ENCODE results near the gene TIAM2. TPM values are rescaled to one million over a fixed set of nuclear protein-coding genes. Genes with fewer than 3 reads are reported as not detected.

The TIAM2 gene
- total RNA-seq, 1 donor from 2014 or later: 11.9 TPM

- no peak for DNase-seq
- intact Hi-C loops (cut with micrococcal nuclease): no loop called here
- no peak for ATAC-seq
These were observed 50.7 kb downstream of the TIAM2 start for GRCh38 chr6:155045561-155046404.

DNA sequence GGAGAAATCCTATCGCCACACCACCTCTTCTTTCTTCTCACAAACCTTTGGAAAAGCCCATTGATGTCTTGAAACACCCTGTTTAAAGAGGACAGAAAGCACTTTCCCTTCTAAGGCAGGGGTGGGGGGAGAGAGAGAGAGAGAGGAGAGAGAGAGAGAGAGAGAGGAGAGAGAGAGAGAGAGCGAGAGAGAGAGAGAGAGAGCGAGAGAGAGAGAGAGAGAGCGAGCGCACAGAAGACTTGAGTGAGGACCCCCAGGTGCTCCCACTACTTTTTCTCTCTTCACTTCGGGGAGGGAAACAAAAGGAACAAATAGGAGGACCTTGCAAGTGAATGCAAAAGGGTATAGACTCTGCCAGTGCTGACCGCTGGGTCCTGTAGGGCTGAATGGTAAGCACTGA is 52.4 kb downstream of the TIAM2 start:
- ATAC-seq: no peak
- intact Hi-C loops (cut with micrococcal nuclease): no loop called here

GRCh38 chr6:155050311-155050710 is 55.2 kb downstream of the TIAM2 start:
- intact Hi-C loops (cut with micrococcal nuclease): no loop called here
- DNase-seq (no peak), ATAC-seq (no peak)

More for the DNA sequence above, 52.4 kb downstream of the TIAM2 start:
- no peak for DNase-seq

GRCh38 chr6:155054491-155055250 is 59.6 kb downstream of the TIAM2 start:
- intact Hi-C loops (cut with micrococcal nuclease): no loop called here
- DNase-seq (no peak), ATAC-seq (no peak)

DNA sequence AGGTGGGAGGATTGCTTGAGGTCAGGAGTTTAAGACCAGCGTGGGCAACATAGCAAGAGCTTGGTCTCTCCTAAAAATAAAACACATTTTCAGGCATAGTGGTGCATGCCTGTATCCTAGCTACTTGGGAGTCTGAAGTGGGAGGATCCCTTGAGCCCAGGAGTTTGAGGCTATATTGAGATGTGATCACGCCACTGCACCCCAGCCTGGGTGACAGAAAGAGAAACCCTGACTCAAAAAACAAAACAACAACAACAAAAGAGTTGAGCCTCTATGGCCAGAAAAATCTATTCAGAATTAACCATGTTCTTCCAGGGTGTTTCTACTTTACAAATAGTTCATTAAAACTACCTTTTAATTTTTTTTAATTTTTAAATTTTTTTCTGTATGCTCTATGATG is 60.6 kb downstream of the TIAM2 start:
- intact Hi-C loops (cut with micrococcal nuclease): no loop called here
- DNase-seq: no peak
- no peak for ATAC-seq

GRCh38 chr6:155056756-155057155 is 61.6 kb downstream of the TIAM2 start:
- intact Hi-C loops (cut with micrococcal nuclease): no loop called here
- DNase-seq (no peak), ATAC-seq (no peak)

- intact Hi-C loops (cut with micrococcal nuclease): no loop called here
These were observed 66.3 kb downstream of the TIAM2 start for GRCh38 chr6:155061381-155061780.

DNA sequence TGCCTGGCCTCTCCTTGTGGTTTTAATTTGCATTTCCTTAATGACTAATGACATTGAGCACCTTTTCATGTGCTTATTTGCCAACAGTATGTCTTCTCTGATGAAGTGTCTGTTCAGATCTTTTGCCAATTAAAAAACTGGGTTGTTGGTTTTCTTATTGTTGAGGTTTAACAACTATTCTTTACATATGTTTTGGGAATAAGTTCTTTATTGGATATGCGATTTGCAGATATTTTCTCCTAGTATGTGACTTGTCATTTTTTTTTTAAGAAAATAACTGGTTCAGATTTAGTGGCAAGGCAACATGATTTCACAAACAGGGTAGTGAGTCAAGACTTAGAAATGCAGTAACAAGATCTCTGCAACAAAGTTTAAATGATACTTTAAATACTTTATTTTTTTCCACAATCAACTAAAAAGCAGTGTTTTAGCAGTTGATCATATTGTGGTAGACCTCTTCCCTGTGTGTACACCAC is 67.8 kb downstream of the TIAM2 start:
- ATAC-seq (no peak), DNase-seq (no peak)

More at GRCh38 chr6:155061381-155061780, 66.3 kb downstream of the TIAM2 start:
- ATAC-seq: no peak
- no peak for DNase-seq

DNA sequence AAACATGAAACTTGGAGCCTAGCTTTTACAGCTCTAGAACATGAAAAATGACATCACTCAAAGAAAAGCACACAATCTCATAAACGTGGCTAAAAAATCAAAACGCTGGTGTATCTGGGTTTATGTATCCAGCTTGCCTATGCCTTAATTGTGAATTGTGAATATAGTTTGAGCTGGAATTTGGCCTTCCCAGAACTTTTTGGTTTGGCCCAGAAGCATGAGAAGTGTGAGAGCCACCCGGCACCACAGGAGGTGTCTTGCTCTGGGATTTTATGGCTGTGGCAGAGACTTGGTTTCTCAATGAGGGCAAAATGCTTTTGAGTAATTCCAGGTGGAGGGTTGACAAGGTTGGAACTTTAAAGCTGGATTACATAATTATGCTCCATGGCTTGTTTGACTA is 69.2 kb downstream of the TIAM2 start:
- DNase-seq: no peak
- intact Hi-C loops (cut with micrococcal nuclease): no loop called here

More for the DNA sequence above, 67.8 kb downstream of the TIAM2 start:
- intact Hi-C loops (cut with micrococcal nuclease): no loop called here

DNA sequence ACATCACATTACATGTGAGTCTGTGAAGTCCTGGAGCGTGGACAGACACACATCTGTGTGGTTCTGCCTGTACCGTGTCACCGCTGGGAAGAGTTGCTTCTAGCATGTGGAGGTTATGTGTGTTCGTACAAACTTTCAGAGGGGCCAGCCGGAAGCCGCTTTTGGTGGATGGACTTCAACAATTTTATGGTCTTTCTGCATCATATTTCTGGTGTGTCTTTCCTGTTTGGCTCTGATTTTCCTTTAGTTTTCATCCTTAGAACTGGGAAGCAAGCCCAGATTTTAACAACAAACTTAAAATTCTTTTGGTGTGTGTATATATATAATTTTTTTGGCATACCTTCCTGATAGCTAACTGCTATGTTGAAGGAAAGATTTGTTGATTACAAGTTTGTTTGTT is 71.2 kb downstream of the TIAM2 start:
- DNase-seq (no peak), ATAC-seq (no peak)
- intact Hi-C loops (cut with micrococcal nuclease): no loop called here

More for the DNA sequence above, 69.2 kb downstream of the TIAM2 start:
- no peak for ATAC-seq

DNA sequence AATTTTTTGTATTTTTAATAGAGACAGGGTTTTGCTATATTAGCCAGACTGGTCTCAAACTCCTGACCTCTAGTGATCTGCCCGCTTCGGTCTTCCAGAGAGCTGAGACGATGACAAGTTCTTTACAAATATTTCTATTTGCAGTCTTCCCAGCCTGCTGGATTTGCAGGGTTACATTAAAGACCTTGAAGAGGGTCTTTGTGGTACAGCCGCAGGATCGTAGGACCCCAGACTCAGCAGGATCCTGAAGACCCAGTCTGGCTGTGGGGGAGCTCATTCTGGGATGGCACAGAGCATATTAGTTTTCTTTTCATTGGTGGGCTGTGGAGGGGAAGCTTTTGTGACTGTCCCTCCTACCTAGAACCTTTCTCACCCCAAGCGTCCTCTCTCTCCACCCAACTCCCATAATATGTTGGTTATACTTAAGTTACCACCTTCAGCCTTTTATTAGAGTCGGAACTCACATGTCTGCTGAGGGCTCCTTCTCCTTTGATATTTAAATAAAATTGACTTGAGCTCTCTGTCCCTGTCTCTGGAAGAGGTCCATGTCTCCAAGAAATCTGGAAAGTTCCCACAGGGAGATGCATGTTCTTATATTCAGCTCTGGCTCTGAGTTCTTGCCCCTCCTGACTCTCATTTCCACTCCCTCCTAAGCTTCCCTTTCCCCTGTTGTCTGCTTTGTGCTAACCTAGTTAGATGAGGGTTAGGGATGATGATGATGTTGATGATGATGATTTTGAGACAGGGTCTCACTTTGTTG is 72.0 kb downstream of the TIAM2 start:
- intact Hi-C loops (cut with micrococcal nuclease): no loop called here
- ATAC-seq: no peak

GRCh38 chr6:155067956-155068615 is 73.0 kb downstream of the TIAM2 start:
- intact Hi-C loops (cut with micrococcal nuclease): no loop called here
- DNase-seq: no peak
- no peak for ATAC-seq

More for the DNA sequence above, 72.0 kb downstream of the TIAM2 start:
- no peak for DNase-seq

- DNase-seq (no peak), ATAC-seq (no peak)
- intact Hi-C loops (cut with micrococcal nuclease): no loop called here
These were observed 74.4 kb downstream of the TIAM2 start for GRCh38 chr6:155069543-155069942.

DNA sequence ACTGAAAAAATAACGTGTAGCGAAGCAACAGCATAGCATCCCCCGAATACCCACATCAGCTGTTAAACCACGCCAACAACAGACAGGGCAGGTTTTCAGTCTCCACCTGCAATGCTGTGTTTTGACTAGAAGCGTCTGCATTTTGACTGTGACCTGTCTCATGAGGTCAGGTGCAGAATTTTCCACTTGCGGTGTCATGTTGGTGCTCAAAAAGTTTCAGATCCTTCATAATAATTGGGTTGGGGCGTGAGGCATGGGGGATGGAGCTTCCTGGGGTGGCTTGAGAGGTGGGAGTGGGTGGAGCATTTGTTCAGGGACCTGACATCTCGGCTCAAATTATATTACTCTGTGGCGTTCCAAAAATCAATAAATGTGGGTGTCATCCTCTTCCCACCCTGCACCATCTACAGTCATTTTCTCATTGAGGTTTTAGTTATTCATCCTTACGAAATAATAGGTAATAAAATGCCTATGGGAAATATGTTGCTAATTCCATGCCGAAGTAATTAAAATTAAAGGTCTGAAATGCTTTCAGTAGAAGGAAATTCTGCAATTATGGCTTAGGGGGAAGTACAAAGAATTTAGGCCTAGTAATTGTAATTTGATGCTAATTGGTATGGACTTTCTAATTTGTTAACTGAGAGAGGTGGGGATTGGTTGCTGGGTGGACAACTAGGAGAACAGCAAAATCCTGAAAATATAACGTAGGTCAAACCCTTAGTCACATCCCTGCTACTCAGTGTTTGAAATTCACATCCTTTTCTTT is 81.0 kb downstream of the TIAM2 start:
- ATAC-seq (no peak), DNase-seq (no peak)
- intact Hi-C loops (cut with micrococcal nuclease): no loop called here

- intact Hi-C loops (cut with micrococcal nuclease): no loop called here
- ATAC-seq (no peak), DNase-seq (no peak)
These were observed 82.2 kb downstream of the TIAM2 start for GRCh38 chr6:155077331-155077730.

DNA sequence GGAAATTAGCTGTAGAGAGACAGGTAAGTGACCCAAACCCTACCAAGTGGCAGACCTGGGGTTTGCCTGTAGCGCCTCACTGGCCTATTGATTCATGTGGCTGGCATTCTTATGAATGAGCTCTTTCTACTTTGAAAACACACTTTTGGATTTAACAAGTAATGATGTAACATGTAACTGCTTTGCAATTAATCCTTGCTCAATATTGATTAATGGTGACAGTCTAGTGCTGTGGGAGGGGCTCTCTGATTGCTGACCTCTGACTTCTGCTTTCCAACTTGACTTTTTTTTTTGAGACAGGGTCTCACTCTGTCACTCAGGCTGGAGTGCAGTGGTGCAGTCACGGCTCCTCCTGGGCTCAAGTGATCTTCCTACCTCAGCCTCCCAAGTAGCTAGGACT is 82.7 kb downstream of the TIAM2 start:
- no peak for ATAC-seq
- intact Hi-C loops (cut with micrococcal nuclease): no loop called here
- DNase-seq: no peak

GRCh38 chr6:155078331-155078745 is 83.2 kb downstream of the TIAM2 start:
- DNase-seq (no peak), ATAC-seq (no peak)
- intact Hi-C loops (cut with micrococcal nuclease): no loop called here

DNA sequence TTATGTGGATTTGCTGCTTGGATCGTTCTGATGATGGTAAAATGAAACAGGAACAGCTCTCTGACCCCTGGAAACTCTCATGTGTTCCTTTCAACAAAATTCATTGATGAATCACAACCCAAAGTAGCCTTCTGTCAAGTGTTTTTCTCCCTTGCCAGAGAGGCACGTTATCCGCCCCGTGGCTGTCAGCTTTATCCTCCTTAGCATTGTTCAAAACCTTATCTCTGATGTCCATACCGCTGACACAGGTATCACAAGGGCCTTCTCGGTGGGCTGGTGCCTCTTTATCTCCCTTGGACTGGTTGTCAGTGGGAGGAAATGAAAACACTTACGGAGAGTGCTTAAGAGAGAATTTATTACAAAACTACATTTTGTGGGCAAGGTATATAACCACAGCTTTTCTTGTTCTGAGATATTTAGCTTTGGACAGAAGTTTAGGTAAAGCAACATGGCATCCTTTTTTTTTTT is 84.9 kb downstream of the TIAM2 start:
- no peak for DNase-seq
- no peak for ATAC-seq
- intact Hi-C loops (cut with micrococcal nuclease): no loop called here

Data from left ventricle myocardium superior (tissue), 1 donor.